Measurements from ENCODE around the gene SLC29A1.
A peak's percentile ranks its signal among the peaks of the same experiment; 100 is the strongest.

Gene SLC29A1

GRCh38 chr6:44238687-44239350, 15.4 kb downstream of the SLC29A1 start:
- Histone ChIP-seq H3K4me1 (ENCODE audit: control insufficient read depth, insufficient read depth, low read length, unreplicated experiment) (peaks cover 29% of the 10 kb centered on the region), H3K27ac (ENCODE audit: low read depth, low read length) (no peak overlapping the region), H3K27me3 (ENCODE audit: insufficient read depth, low read length) (no peaks in the 10 kb centered on the region), H3K4me3 (ENCODE audit: low read depth, low read length) (no peak overlapping the region), H3K36me3 (ENCODE audit: insufficient read depth, low read length) (no peaks in the 10 kb centered on the region), H3K79me2 (ENCODE audit: control insufficient read depth, insufficient read depth, low read length, unreplicated experiment) (no peaks in the 10 kb centered on the region), H2AFZ (ENCODE audit: low read length, unreplicated experiment) (no peak overlapping the region)

GRCh38 chr6:44243345-44243744, 19.9 kb downstream of the SLC29A1 start:
- peaks cover 10% of the 10 kb centered on the region for H3K36me3 ChIP-seq (ENCODE audit: insufficient read depth, low read length)
- H3K27me3 ChIP-seq (ENCODE audit: insufficient read depth, low read length): no peaks in the 10 kb centered on the region
- no peak overlapping the region for H3K27ac ChIP-seq (ENCODE audit: low read depth, low read length)
- peaks cover 15% of the 10 kb centered on the region for H3K79me2 ChIP-seq (ENCODE audit: control insufficient read depth, insufficient read depth, low read length, unreplicated experiment)
- peaks cover 8% of the 10 kb centered on the region for H3K4me1 ChIP-seq (ENCODE audit: control insufficient read depth, insufficient read depth, low read length, unreplicated experiment)
- H2AFZ ChIP-seq (ENCODE audit: low read length, unreplicated experiment): no peak overlapping the region
- H3K4me3 ChIP-seq (ENCODE audit: low read depth, low read length): no peak overlapping the region

DNA sequence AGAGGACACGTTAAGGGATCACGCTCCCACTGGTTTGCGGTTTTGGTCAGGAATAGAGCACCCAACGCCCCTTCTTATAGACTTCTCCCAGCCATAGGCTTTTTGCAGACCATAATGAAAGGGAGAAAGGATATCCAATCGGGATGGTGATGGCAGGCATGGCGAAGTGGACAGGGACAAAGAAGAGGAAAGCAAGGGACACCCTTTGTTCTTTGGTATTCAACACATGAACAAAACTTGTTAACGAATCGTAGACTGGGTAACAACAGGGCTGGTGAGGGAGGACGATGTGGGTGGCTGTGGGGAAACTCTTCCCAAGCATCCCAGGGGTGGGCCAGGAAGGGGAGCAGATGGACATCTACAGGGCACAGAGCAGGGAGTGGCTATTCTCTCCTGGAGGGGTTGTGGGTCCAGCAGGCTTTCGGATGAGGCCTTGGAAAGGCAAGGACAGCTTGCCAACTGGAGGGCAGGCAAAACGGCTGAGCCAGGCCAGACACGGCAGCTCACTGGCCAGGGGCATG, 22.1 kb downstream of the SLC29A1 start:
- Histone ChIP-seq H3K4me1 (ENCODE audit: control insufficient read depth, insufficient read depth, low read length, unreplicated experiment) (peaks cover 24% of the 10 kb centered on the region), H3K27me3 (ENCODE audit: insufficient read depth, low read length) (no peaks in the 10 kb centered on the region), H3K79me2 (ENCODE audit: control insufficient read depth, insufficient read depth, low read length, unreplicated experiment) (peaks cover 36% of the 10 kb centered on the region), H3K27ac (ENCODE audit: low read depth, low read length) (no peak overlapping the region), H3K4me3 (ENCODE audit: low read depth, low read length) (peak overlapping the region; percentile 95), H2AFZ (ENCODE audit: low read length, unreplicated experiment) (peak overlapping the region; percentile 20), H3K36me3 (ENCODE audit: insufficient read depth, low read length) (peaks cover 29% of the 10 kb centered on the region)

GRCh38 chr6:44245912-44246662, 22.7 kb downstream of the SLC29A1 start:
- Histone ChIP-seq H3K4me1 (ENCODE audit: control insufficient read depth, insufficient read depth, low read length, unreplicated experiment) (peaks cover 31% of the 10 kb centered on the region), H3K36me3 (ENCODE audit: insufficient read depth, low read length) (peaks cover 35% of the 10 kb centered on the region), H3K4me3 (ENCODE audit: low read depth, low read length) (peak overlapping the region; percentile 95), H3K79me2 (ENCODE audit: control insufficient read depth, insufficient read depth, low read length, unreplicated experiment) (peaks cover 42% of the 10 kb centered on the region), H3K27me3 (ENCODE audit: insufficient read depth, low read length) (no peaks in the 10 kb centered on the region), H2AFZ (ENCODE audit: low read length, unreplicated experiment) (peak overlapping the region; percentile 20), H3K27ac (ENCODE audit: low read depth, low read length) (peak overlapping the region; percentile 28; the same call in 1 of the 2 replicates)

- peaks cover 49% of the 10 kb centered on the region for H3K79me2 ChIP-seq (ENCODE audit: control insufficient read depth, insufficient read depth, low read length, unreplicated experiment)
- H2AFZ ChIP-seq (ENCODE audit: low read length, unreplicated experiment): peak within 1 kb of the TSS; percentile 20
- H3K4me3 ChIP-seq (ENCODE audit: low read depth, low read length): peak within 1 kb of the TSS; percentile 95
- H3K4me1 ChIP-seq (ENCODE audit: control insufficient read depth, insufficient read depth, low read length, unreplicated experiment): peaks cover 36% of the 10 kb centered on the region
- peaks cover 42% of the 10 kb centered on the region for H3K36me3 ChIP-seq (ENCODE audit: insufficient read depth, low read length)
- H3K27ac ChIP-seq (ENCODE audit: low read depth, low read length): peak within 1 kb of the TSS; percentile 75
- no peaks in the 10 kb centered on the region for H3K27me3 ChIP-seq (ENCODE audit: insufficient read depth, low read length)
Observed at GRCh38 chr6:44246663-44247337, 23.4 kb downstream of the SLC29A1 start, which contains the start of gene HSP90AB1. TSS of gene HSP90AB1 (plus strand) at chr6:44247101. CDS start at chr6:44248630, 1,529 bp downstream.

DNA sequence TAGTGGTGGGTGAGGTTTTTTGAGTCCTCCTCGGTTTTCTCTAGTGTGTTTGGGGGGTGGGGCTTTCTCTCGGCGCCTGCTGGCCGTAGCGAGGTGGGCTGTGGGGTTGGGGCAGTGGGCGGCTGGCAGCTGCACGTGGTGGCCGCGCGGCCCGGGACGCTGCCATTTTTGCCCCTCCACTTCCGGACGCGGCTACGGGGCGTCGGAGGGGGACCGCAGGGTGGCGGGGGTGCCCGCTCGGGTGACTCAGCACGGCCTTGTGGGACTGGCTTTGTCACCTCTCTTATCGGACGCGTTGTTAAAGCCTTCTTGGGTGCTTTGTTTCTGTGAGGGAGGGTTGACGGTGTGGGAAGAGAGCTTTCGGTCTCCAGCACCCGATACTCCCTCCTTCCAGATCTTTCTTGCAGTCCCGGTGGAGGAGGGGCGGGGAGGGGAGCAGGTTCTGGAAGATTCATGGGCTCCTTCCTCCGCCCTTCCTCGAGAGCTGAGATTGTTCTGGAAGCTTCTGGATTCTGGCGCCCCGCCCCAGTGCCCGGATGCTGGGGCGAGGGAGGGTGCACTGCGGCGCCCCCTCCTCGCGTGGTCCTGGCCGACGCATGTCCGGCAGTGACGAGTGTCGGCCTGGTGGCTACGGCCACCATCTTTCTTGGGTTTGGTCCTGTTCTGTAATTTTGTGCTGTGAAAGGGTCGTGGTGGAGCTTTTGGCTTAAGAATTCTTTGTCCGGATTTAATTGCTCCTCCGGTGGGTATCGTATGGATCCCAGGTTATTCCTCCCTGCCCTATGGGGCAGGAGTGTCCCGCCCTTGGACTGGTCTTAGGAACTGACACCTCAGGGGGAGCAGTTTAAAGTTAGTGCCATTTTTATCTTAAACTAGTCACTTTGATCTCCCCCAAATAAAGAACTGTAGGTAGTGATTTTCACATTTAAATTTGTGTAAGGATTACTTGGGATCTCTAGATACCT, 24.2 kb downstream of the SLC29A1 start:
- Histone ChIP-seq H3K27ac (ENCODE audit: low read depth, low read length) (peak overlapping the region; percentile 75), H3K4me1 (ENCODE audit: control insufficient read depth, insufficient read depth, low read length, unreplicated experiment) (peaks cover 39% of the 10 kb centered on the region), H3K79me2 (ENCODE audit: control insufficient read depth, insufficient read depth, low read length, unreplicated experiment) (peaks cover 50% of the 10 kb centered on the region), H3K36me3 (ENCODE audit: insufficient read depth, low read length) (peaks cover 47% of the 10 kb centered on the region), H2AFZ (ENCODE audit: low read length, unreplicated experiment) (no peak overlapping the region), H3K4me3 (ENCODE audit: low read depth, low read length) (peak overlapping the region; percentile 95), H3K27me3 (ENCODE audit: insufficient read depth, low read length) (no peaks in the 10 kb centered on the region)

GRCh38 chr6:44248579-44248978, 25.2 kb downstream of the SLC29A1 start:
- H3K4me1 ChIP-seq (ENCODE audit: control insufficient read depth, insufficient read depth, low read length, unreplicated experiment): peaks cover 39% of the 10 kb centered on the region
- no peaks in the 10 kb centered on the region for H3K27me3 ChIP-seq (ENCODE audit: insufficient read depth, low read length)
- peak overlapping the region; percentile 75 for H3K27ac ChIP-seq (ENCODE audit: low read depth, low read length)
- H2AFZ ChIP-seq (ENCODE audit: low read length, unreplicated experiment): no peak overlapping the region
- peaks cover 50% of the 10 kb centered on the region for H3K79me2 ChIP-seq (ENCODE audit: control insufficient read depth, insufficient read depth, low read length, unreplicated experiment)
- H3K36me3 ChIP-seq (ENCODE audit: insufficient read depth, low read length): peaks cover 54% of the 10 kb centered on the region
- H3K4me3 ChIP-seq (ENCODE audit: low read depth, low read length): peak overlapping the region; percentile 95

- peaks cover 40% of the 10 kb centered on the region for H3K4me1 ChIP-seq (ENCODE audit: control insufficient read depth, insufficient read depth, low read length, unreplicated experiment)
- peaks cover 54% of the 10 kb centered on the region for H3K36me3 ChIP-seq (ENCODE audit: insufficient read depth, low read length)
- no peak overlapping the region for H2AFZ ChIP-seq (ENCODE audit: low read length, unreplicated experiment)
- H3K79me2 ChIP-seq (ENCODE audit: control insufficient read depth, insufficient read depth, low read length, unreplicated experiment): peaks cover 50% of the 10 kb centered on the region
- no peaks in the 10 kb centered on the region for H3K27me3 ChIP-seq (ENCODE audit: insufficient read depth, low read length)
- H3K27ac ChIP-seq (ENCODE audit: low read depth, low read length): 0 out of 2 replicates have a peak overlapping the region, but pooled peaks have one; percentile 75
- peak overlapping the region; percentile 95 for H3K4me3 ChIP-seq (ENCODE audit: low read depth, low read length)
Observed at GRCh38 chr6:44249082-44249748, 25.8 kb downstream of the SLC29A1 start.

DNA sequence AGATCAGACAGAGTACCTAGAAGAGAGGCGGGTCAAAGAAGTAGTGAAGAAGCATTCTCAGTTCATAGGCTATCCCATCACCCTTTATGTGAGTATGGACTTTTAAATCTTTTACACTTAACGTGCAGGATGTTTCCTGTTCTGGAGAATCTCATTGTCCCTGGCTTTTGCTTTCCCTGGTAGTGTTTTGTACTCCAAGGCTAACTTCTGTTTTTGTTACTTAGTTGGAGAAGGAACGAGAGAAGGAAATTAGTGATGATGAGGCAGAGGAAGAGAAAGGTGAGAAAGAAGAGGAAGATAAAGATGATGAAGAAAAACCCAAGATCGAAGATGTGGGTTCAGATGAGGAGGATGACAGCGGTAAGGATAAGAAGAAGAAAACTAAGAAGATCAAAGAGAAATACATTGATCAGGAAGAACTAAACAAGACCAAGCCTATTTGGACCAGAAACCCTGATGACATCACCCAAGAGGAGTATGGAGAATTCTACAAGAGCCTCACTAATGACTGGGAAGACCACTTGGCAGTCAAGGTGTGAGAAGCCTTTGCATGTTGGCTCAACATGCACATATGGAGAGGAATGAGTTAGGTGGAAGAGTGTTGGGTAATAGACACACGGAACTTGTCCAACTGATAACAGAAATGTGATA, 26.8 kb downstream of the SLC29A1 start:
- no peak overlapping the region for H2AFZ ChIP-seq (ENCODE audit: low read length, unreplicated experiment)
- H3K27me3 ChIP-seq (ENCODE audit: insufficient read depth, low read length): no peaks in the 10 kb centered on the region
- H3K36me3 ChIP-seq (ENCODE audit: insufficient read depth, low read length): peaks cover 58% of the 10 kb centered on the region
- H3K27ac ChIP-seq (ENCODE audit: low read depth, low read length): peak overlapping the region; percentile 39; the same call in 1 of the 2 replicates
- H3K79me2 ChIP-seq (ENCODE audit: control insufficient read depth, insufficient read depth, low read length, unreplicated experiment): peaks cover 50% of the 10 kb centered on the region
- H3K4me1 ChIP-seq (ENCODE audit: control insufficient read depth, insufficient read depth, low read length, unreplicated experiment): peaks cover 46% of the 10 kb centered on the region
- peak overlapping the region; percentile 95; the same call in 1 of the 2 replicates for H3K4me3 ChIP-seq (ENCODE audit: low read depth, low read length)
